H9 (cell line): ENCODE data around the gene XG. TPM values are rescaled to one million over a fixed set of nuclear protein-coding genes. Genes with fewer than 3 reads are reported as not detected.

Experiments
- DNase-seq: peaks from one replicate; pipeline ENCODE4 v3.0.0-alpha.2; 2017
- H2AFZ ChIP-seq: one replicate; pipeline ENCODE4 v1.6.1; 2013; ENCODE audit warnings: mild to moderate bottlenecking, low read length, control low read depth, moderate library complexity
- H2AK5ac ChIP-seq: 2 replicates; pipeline ENCODE4 v1.6.1; 2013; ENCODE audit warnings: low read length, control low read depth, mixed read lengths; ENCODE audit not compliant: insufficient read length
- H2BK120ac ChIP-seq: one replicate; pipeline ENCODE4 v1.6.1; 2013; ENCODE audit warnings: low read depth, mild to moderate bottlenecking, low read length, control low read depth, inconsistent platforms; ENCODE audit not compliant: poor library complexity, severe bottlenecking
- H2BK12ac ChIP-seq: 2 replicates; pipeline ENCODE4 v1.6.1; 2013; ENCODE audit warnings: low read length, control low read depth, mixed read lengths, low read depth; ENCODE audit not compliant: insufficient read length
- H2BK15ac ChIP-seq: 2 replicates; pipeline ENCODE4 v1.6.1; 2013; ENCODE audit warnings: low read depth, low read length, control low read depth
- H2BK20ac ChIP-seq: one replicate; pipeline ENCODE4 v1.6.1; 2013; ENCODE audit warnings: low read depth, mild to moderate bottlenecking, low read length, control low read depth, inconsistent platforms; ENCODE audit not compliant: poor library complexity, severe bottlenecking
- H2BK5ac ChIP-seq: 2 replicates; pipeline ENCODE4 v1.6.1; 2013; ENCODE audit warnings: low read length, control low read depth, mixed read lengths; ENCODE audit not compliant: insufficient read length
- H3K14ac ChIP-seq: 2 replicates; pipeline ENCODE4 v1.6.1; 2013; ENCODE audit warnings: low read length, control low read depth; ENCODE audit not compliant: insufficient read depth
- H3K18ac ChIP-seq: 2 replicates; pipeline ENCODE4 v1.6.1; 2013; ENCODE audit warnings: low read depth, mild to moderate bottlenecking, mixed read lengths, low read length, control low read depth; ENCODE audit not compliant: insufficient read length
- H3K23ac ChIP-seq: 2 replicates; pipeline ENCODE4 v1.6.1; 2013; ENCODE audit warnings: low read length, control low read depth, mixed read lengths, low read depth; ENCODE audit not compliant: insufficient read length
- H3K23me2 ChIP-seq: 2 replicates; pipeline ENCODE4 v1.6.1; 2013; ENCODE audit warnings: low read depth, mild to moderate bottlenecking, mixed read lengths, low read length, control low read depth; ENCODE audit not compliant: insufficient read length, poor library complexity, severe bottlenecking
- H3K27ac ChIP-seq: 2 replicates; pipeline ENCODE4 v1.5.1; 2013; ENCODE audit warnings: low read length, control low read depth, mixed read lengths, low read depth; ENCODE audit not compliant: insufficient read length
- H3K27me3 ChIP-seq: 2 replicates; pipeline ENCODE4 v1.6.1; 2013; ENCODE audit warnings: low read length, control low read depth, inconsistent platforms; ENCODE audit not compliant: insufficient read depth
- H3K4ac ChIP-seq: 2 replicates; pipeline ENCODE4 v1.6.1; 2013; ENCODE audit warnings: low read depth, mild to moderate bottlenecking, control low read depth, inconsistent platforms, low read length, moderate library complexity
- H3K4me1 ChIP-seq: 2 replicates; pipeline ENCODE4 v1.6.1; 2013; ENCODE audit warnings: low read length, control low read depth, inconsistent platforms; ENCODE audit not compliant: insufficient read depth
- H3K4me2 ChIP-seq: 2 replicates; pipeline ENCODE4 v1.6.1; 2013; ENCODE audit warnings: low read length, control low read depth, mixed read lengths; ENCODE audit not compliant: insufficient read length, insufficient read depth
- H3K56ac ChIP-seq: 2 replicates; pipeline ENCODE4 v1.6.1; 2013; ENCODE audit warnings: low read depth, mild to moderate bottlenecking, mixed read lengths, low read length, control low read depth; ENCODE audit not compliant: insufficient read length
- H3K79me1 ChIP-seq: 2 replicates; pipeline ENCODE4 v1.6.1; 2013; ENCODE audit warnings: low read depth, mild to moderate bottlenecking, moderate library complexity, low read length, control low read depth, inconsistent platforms; ENCODE audit not compliant: insufficient read depth, poor library complexity, severe bottlenecking
- H3K79me2 ChIP-seq: 2 replicates; pipeline ENCODE4 v1.6.1; 2013; ENCODE audit warnings: low read length, control low read depth, inconsistent platforms; ENCODE audit not compliant: insufficient read depth
- H3K9ac ChIP-seq: 2 replicates; pipeline ENCODE4 v1.6.1; 2013; ENCODE audit warnings: low read length, control low read depth, mixed read lengths; ENCODE audit not compliant: insufficient read length; ENCODE audit errors: extremely low read depth
- H3K9me3 ChIP-seq: one replicate; pipeline ENCODE4 v1.6.1; 2013; ENCODE audit warnings: low read depth, low read length, inconsistent platforms; ENCODE audit not compliant: control insufficient read depth
- H3T11ph ChIP-seq: one replicate; pipeline ENCODE4 v1.6.1; 2013; ENCODE audit warnings: mild to moderate bottlenecking, low read length, control low read depth, inconsistent platforms
- H4K20me1 ChIP-seq: one replicate; pipeline ENCODE4 v1.6.1; 2013; ENCODE audit not compliant: control insufficient read depth, insufficient read length, insufficient read depth
- H4K5ac ChIP-seq: 2 replicates; pipeline ENCODE4 v1.6.1; 2013; ENCODE audit warnings: low read depth, mild to moderate bottlenecking, mixed read lengths, low read length, control low read depth; ENCODE audit not compliant: insufficient read length
- H4K8ac ChIP-seq: replicated peaks from 2 replicates; pipeline ENCODE4 v1.6.1; 2013; ENCODE audit warnings: low read length, control low read depth, mixed read lengths, low read depth; ENCODE audit not compliant: insufficient read length
- H4K91ac ChIP-seq: 2 replicates; pipeline ENCODE4 v1.6.1; 2013; ENCODE audit warnings: low read depth, mild to moderate bottlenecking, moderate library complexity, mixed read lengths, low read length, control low read depth; ENCODE audit not compliant: insufficient read length
- H3K27ac Mint-ChIP-seq, 3 experiments: 2 replicates in 2 of 3; 3 replicates in 1 of 3; pipeline ENCODE4 v1.8.0; 2020 to 2021; ENCODE audit warnings: mixed read lengths in 3 of 3, mild to moderate bottlenecking in 1 of 3, moderate library complexity in 1 of 3
- H3K27me3 Mint-ChIP-seq: 2 replicates; pipeline ENCODE4 v1.8.0; 2021; ENCODE audit warnings: low read depth, mild to moderate bottlenecking, moderate library complexity, mixed read lengths
- H3K36me3 Mint-ChIP-seq, 3 experiments: 2 replicates in 2 of 3; 3 replicates in 1 of 3; pipeline ENCODE4 v1.8.0; 2020 to 2021; ENCODE audit warnings: low read depth in 3 of 3, mixed read lengths in 3 of 3; ENCODE audit not compliant: insufficient read depth in 1 of 3
- H3K4me1 Mint-ChIP-seq, 2 experiments: 2 replicates each; pipeline ENCODE4 v1.8.0; 2020; ENCODE audit warnings: mixed read lengths in 2 of 2
- H3K4me3 Mint-ChIP-seq, 2 experiments: 2 replicates in 1 of 2; 3 replicates in 1 of 2; pipeline ENCODE4 v1.8.0; 2020 to 2021; ENCODE audit warnings: mild to moderate bottlenecking in 2 of 2, mixed read lengths in 2 of 2, moderate library complexity in 1 of 2
- H3K9me3 Mint-ChIP-seq, 2 experiments: 2 replicates in 1 of 2; 3 replicates in 1 of 2; pipeline ENCODE4 v1.8.0; 2020; ENCODE audit warnings: mild to moderate bottlenecking in 2 of 2, mixed read lengths in 2 of 2, moderate library complexity in 1 of 2
- WGBS: extraction: QIAGEN DNeasy Blood & Tissue Kit; methylation state at CpG from one replicate; pipeline ENCODE4 v1.1.7; 2013; ENCODE audit warnings: missing lambda C conversion rate, low lambda C conversion rate, mixed read lengths; ENCODE audit not compliant: insufficient read length; ENCODE audit errors: extremely low coverage; 5-methylcytosine and 5-hydroxymethylcytosine counted together
- total RNA-seq: library from RNA; stranded (reverse); gene quantifications from 2 replicates; pipeline ENCODE4 v1.2.1, GENCODE V29; 2021
- TF ChIP-seq, protein P1 (sequence below): fragments of 200-600 bp; sonication (generic); conservative IDR thresholded peaks from 3 replicates; pipeline ENCODE4 v1.8.0; 2021; ENCODE audit warnings: antibody characterized with exemption, mild to moderate bottlenecking

Gene XG
- total RNA-seq, 1 experiment from 2014 or later: 1.1 TPM

DNA sequence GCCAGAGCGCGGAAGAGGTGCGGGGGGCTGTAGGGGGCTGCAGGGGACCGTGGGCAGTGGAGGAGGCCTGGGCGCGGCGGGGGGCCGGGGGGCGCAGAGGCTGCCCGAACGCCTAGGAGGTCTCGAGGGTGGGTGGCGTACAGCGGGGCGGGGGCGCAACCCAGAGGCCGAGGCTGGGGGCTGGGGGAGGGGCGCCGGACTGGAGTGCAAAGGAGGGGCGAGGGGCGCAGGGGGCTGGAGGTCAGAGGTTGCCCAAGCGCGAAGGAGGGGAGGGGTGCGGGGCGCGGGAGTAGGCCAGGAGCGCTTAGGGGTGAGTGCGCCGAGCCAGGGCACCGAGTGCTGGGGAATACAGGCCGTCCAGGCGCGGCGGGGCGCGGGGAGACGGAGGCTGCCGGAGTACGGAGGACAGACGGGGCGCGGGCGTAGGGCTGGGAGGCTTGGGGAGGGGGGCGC lies 77.1 kb downstream of the XG start:
- H4K8ac ChIP-seq: no peak overlapping the region
- peaks cover 11% of the 10 kb centered on the region for H3K23me2 ChIP-seq
- H3K4me1 ChIP-seq: peaks cover 5% of the 10 kb centered on the region
- peak; percentile 75 for DNase-seq
- no peak overlapping the region for H4K5ac ChIP-seq
- H3K4me2 ChIP-seq: peak overlapping the region; percentile 66
- no peak overlapping the region for H2BK15ac ChIP-seq
- peak overlapping the region; percentile 60; the same call in 1 of the 2 replicates for H3K14ac ChIP-seq
- no peak overlapping the region for H3K9ac ChIP-seq
- peaks cover 0 to under 1% of the 10 kb centered on the region in 2 experiments; a peak in 1 of 5 replicates for H3K9me3 Mint-ChIP-seq
- peak overlapping the region in 1 of 2 experiments; percentile 78; a peak in 4 of 5 replicates for H3K4me3 Mint-ChIP-seq
- H2AFZ ChIP-seq: no peak overlapping the region
- WGBS: no CpG with 5 or more reads among the region's 44 CpGs
- H3K27me3 ChIP-seq: no peaks in the 10 kb centered on the region; the same call in 1 of the 2 replicates
- no peaks in the 10 kb centered on the region for H3K27me3 Mint-ChIP-seq
- no peak overlapping the region for H2BK5ac ChIP-seq
- no peaks in the 10 kb centered on the region; the same call in 1 of the 2 replicates for H3K79me2 ChIP-seq
- H3K9me3 ChIP-seq: no peaks in the 10 kb centered on the region
- H3K18ac ChIP-seq: peak overlapping the region; percentile 74
- H2BK12ac ChIP-seq: no peak overlapping the region
- peaks cover 15 to 17% of the 10 kb centered on the region in 2 experiments for H3K4me1 Mint-ChIP-seq
- peaks cover 28 to 29% (median 28%) of the 10 kb centered on the region in 3 experiments for H3K36me3 Mint-ChIP-seq
- no peak overlapping the region for H3K56ac ChIP-seq
- no peak overlapping the region for H2AK5ac ChIP-seq
- H3T11ph ChIP-seq: no peak overlapping the region
- H2BK120ac ChIP-seq: no peak overlapping the region
- TF ChIP-seq, protein P1, sequence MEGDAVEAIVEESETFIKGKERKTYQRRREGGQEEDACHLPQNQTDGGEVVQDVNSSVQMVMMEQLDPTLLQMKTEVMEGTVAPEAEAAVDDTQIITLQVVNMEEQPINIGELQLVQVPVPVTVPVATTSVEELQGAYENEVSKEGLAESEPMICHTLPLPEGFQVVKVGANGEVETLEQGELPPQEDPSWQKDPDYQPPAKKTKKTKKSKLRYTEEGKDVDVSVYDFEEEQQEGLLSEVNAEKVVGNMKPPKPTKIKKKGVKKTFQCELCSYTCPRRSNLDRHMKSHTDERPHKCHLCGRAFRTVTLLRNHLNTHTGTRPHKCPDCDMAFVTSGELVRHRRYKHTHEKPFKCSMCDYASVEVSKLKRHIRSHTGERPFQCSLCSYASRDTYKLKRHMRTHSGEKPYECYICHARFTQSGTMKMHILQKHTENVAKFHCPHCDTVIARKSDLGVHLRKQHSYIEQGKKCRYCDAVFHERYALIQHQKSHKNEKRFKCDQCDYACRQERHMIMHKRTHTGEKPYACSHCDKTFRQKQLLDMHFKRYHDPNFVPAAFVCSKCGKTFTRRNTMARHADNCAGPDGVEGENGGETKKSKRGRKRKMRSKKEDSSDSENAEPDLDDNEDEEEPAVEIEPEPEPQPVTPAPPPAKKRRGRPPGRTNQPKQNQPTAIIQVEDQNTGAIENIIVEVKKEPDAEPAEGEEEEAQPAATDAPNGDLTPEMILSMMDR: no peak
- H3K27ac Mint-ChIP-seq: no peak overlapping the region; a peak in 1 of 7 replicates
- H4K91ac ChIP-seq: no peak overlapping the region
- H2BK20ac ChIP-seq: no peak overlapping the region
- H4K20me1 ChIP-seq: no peaks in the 10 kb centered on the region
- H3K4ac ChIP-seq: no peak overlapping the region
- H3K79me1 ChIP-seq: peaks cover 3% of the 10 kb centered on the region
- H3K27ac ChIP-seq: no peak overlapping the region
- no peak overlapping the region for H3K23ac ChIP-seq
